GM11168 (cell line): ENCODE data around the gene CA4.

Source experiments
- in situ Hi-C: fragments of 300-500 bp; cut with MboI; formaldehyde crosslinking; loops from one replicate; pipeline ENCODE4 v1.12.0; 2022; ENCODE audit warnings: low sequenced_read_pairs; ENCODE audit not compliant: unreplicated experiment

Gene CA4

GRCh38 chr17:60151355-60151754 lies 1.6 kb downstream of the CA4 start:
- in situ Hi-C loops, result no loop called here

- in situ Hi-C loops, result no loop called here
Observed at GRCh38 chr17:60153606-60154390, 4.0 kb downstream of the CA4 start.

GRCh38 chr17:60154616-60155426 lies 5.0 kb downstream of the CA4 start:
- in situ Hi-C loops, result no loop called here

- in situ Hi-C loops, result no loop called here
Observed at GRCh38 chr17:60155427-60155814, 5.6 kb downstream of the CA4 start.

GRCh38 chr17:60155815-60156214 lies 6.0 kb downstream of the CA4 start:
- in situ Hi-C loops, result no loop called here

- in situ Hi-C loops, result no loop called here
Observed at GRCh38 chr17:60156746-60157145, 7.0 kb downstream of the CA4 start.

- in situ Hi-C loops, result no loop called here
Observed at GRCh38 chr17:60157487-60158040, 7.8 kb downstream of the CA4 start.

- in situ Hi-C loops, result no loop called here
Observed at GRCh38 chr17:60158751-60159478, 9.1 kb downstream of the CA4 start.

GRCh38 chr17:60159479-60159866 lies 9.7 kb downstream of the CA4 start:
- in situ Hi-C loops, result no loop called here

GRCh38 chr17:60160829-60161501 lies 11.2 kb downstream of the CA4 start:
- in situ Hi-C loops, result no loop called here

- in situ Hi-C loops, result no loop called here
Observed at GRCh38 chr17:60161598-60162330, 12.0 kb downstream of the CA4 start.

- in situ Hi-C loops, result no loop called here
Observed at GRCh38 chr17:60163108-60163784, 13.5 kb downstream of the CA4 start.

- in situ Hi-C loops, result no loop called here
Observed at GRCh38 chr17:60164164-60164563, 14.4 kb downstream of the CA4 start.

- in situ Hi-C loops, result no loop called here
Observed at GRCh38 chr17:60164697-60165096, 14.9 kb downstream of the CA4 start.

GRCh38 chr17:60165223-60165622 lies 15.4 kb downstream of the CA4 start:
- in situ Hi-C loops, result no loop called here

- in situ Hi-C loops, result no loop called here
Observed at GRCh38 chr17:60165971-60166370, 16.2 kb downstream of the CA4 start.

GRCh38 chr17:60167065-60167741 lies 17.4 kb downstream of the CA4 start:
- in situ Hi-C loops, result no loop called here

GRCh38 chr17:60168654-60169053 lies 18.9 kb downstream of the CA4 start:
- in situ Hi-C loops, result no loop called here
